T-helper 1 cell treated with Interleukin-12 subunit alpha and Interleukin-12 subunit beta and Interleukin-4 antibody, amounts not matched to agents 30 ng/mL and 1 ng/mL, for 36 hours (primary cell): ENCODE results near the gene ZNF543. TPM values are rescaled to one million over a fixed set of nuclear protein-coding genes. Genes with fewer than 3 reads are reported as not detected.

ENCODE experiments used
- intact Hi-C: fragments of 100-400 bp; cut with micrococcal nuclease; formaldehyde crosslinking; loops from one replicate; pipeline ENCODE4 v1.15.1; 2024
- total RNA-seq: library from RNA; stranded (reverse); gene quantifications from 2 replicates; pipeline ENCODE4 v1.2.3, GENCODE V29; 2022

ZNF543 gene
- total RNA-seq, 1 donor from 2014 or later: 7.8 TPM

GRCh38 chr19:57377498-57378146 lies 57.4 kb downstream of the ZNF543 start:
- intact Hi-C loops: no loop called here

Other genes starting within 250 kb of the ZNF543 start
- gene USP29, start 200.5 kb upstream of the ZNF543 start, total RNA-seq: not detected in 2 replicates
- gene ZIM3, start 175.3 kb upstream of the ZNF543 start, total RNA-seq: not detected in 2 replicates
- gene DUXA, start 153.0 kb upstream of the ZNF543 start, total RNA-seq: not detected in 2 replicates
- 28.5 and 33.6 TPM in 2 replicates for gene ZNF264, start 129.0 kb upstream of the ZNF543 start, total RNA-seq
- 0.32 and 0.42 TPM in 2 replicates for gene AURKC, start 89.4 kb upstream of the ZNF543 start, total RNA-seq
- gene ZNF805, start 79.8 kb upstream of the ZNF543 start, total RNA-seq: 9.4 and 10.9 TPM in 2 replicates
- gene ZNF460, start 40.0 kb upstream of the ZNF543 start, total RNA-seq: 42.0 and 44.9 TPM in 2 replicates
- gene ZNF304, start 30.8 kb downstream of the ZNF543 start, total RNA-seq: 8.5 and 9.7 TPM in 2 replicates
- 6.4 and 6.8 TPM in 2 replicates for gene TRAPPC2B, start 43.1 kb downstream of the ZNF543 start, total RNA-seq
- gene ZNF547, start 43.1 kb downstream of the ZNF543 start, total RNA-seq: 2.0 and 3.9 TPM in 2 replicates
- gene ZNF548, start 69.4 kb downstream of the ZNF543 start, total RNA-seq: 23.7 and 24.5 TPM in 2 replicates
- gene ZNF17, start 90.7 kb downstream of the ZNF543 start, total RNA-seq: 13.6 and 15.0 TPM in 2 replicates
- gene ZNF749, start 114.9 kb downstream of the ZNF543 start, total RNA-seq: 13.1 and 13.6 TPM in 2 replicates
- 0.17 and 0.20 TPM in 2 replicates for gene VN1R1, start 136.7 kb downstream of the ZNF543 start, total RNA-seq
- 3.3 and 4.5 TPM in 2 replicates for gene ZNF772, start 157.1 kb downstream of the ZNF543 start, total RNA-seq
- gene ZNF419, start 167.3 kb downstream of the ZNF543 start, total RNA-seq: 8.0 and 10.0 TPM in 2 replicates
- gene ZNF773, start 179.5 kb downstream of the ZNF543 start, total RNA-seq: 9.6 and 10.0 TPM in 2 replicates
- gene ZNF549, start 206.9 kb downstream of the ZNF543 start, total RNA-seq: 6.1 and 7.8 TPM in 2 replicates
- 7.7 and 9.3 TPM in 2 replicates for gene ZNF550, start 239.4 kb downstream of the ZNF543 start, total RNA-seq